ENCODE results near the gene ARSJ.
"Not testable (repeated sequence)": the region's sequence is repeated elsewhere in the genome, so short reads cannot be mapped to it uniquely, and the experiment has no call there.

ARSJ gene

DNA sequence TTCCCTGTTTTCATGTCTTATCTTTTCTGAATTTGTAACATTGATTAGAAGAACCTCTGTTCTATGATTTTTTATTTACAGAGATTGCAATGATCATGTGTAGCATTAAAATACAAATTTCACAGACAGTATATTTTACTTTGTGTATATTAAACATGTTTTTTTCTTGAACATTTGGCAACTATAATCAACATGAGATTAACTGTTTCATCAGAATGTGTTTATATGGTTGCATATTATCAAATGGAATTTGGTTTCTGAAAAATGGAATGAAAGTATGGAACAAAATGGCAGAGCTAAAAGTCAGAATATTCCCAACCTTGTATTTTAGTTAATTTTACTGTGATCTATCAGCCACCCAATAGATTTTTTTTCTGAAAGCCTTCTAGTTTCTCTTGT is 19.9 kb downstream of the ARSJ start:
- DNase-seq (ENCODE audit: extremely low read depth in 1 of 2, low read depth in 1 of 2) = no peak

DNA sequence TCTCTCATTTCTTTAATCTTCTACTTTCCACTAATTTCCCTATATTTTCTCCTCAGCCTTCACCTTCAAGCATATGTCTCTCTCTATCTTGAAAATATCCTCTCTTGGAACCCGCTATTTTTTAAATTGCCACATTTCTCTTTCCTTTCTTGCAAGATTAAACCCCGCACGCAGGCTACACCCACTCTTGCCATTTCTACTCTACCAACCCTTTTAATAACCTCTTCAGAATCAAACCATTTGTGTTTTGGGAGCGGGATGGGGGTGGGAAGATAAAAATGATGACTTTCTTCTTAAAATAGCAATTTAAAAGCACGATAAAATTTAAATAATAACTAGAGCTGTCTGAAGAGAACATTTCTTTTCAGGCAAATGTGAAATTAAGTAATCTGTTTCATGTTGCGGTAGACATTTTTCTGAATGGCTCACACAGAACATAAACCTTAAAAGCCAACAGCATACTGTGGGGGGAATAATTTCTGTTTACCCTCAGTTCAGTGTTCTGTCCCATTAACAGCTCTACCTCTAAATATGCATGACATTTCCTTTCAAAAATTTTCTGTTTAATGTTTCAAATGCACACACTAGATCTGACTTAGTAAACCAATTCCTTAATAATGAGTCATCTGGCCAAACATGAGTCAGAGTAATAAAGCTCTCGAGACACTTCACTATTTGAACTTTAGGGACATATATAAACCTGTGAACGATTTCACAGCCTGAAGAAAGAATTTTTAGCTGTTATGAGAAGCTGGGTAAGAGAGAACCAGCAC is 20.5 kb downstream of the ARSJ start:
- DNase-seq (ENCODE audit: extremely low read depth in 1 of 2, low read depth in 1 of 2) = no peak

DNA sequence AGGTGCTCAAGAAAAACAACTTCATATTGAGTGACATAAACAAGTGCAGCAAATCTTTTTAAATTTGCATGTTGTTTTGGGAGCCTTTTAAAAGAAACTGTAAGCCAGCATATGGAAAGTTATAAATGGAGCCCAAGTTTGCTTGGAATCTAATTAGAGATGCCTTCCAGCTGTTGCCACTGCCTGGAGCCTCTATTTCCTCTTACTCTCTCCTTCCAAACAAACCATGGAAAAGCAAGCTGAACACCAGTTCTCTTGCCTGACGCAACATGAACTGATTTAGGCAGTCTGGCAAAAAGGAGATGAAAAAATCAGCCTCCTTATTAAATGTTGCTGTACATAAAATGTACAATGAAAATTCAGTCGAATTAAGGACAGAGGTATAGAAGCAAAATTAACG is 21.5 kb downstream of the ARSJ start:
- no peak for DNase-seq (ENCODE audit: extremely low read depth in 1 of 2, low read depth in 1 of 2)

DNA sequence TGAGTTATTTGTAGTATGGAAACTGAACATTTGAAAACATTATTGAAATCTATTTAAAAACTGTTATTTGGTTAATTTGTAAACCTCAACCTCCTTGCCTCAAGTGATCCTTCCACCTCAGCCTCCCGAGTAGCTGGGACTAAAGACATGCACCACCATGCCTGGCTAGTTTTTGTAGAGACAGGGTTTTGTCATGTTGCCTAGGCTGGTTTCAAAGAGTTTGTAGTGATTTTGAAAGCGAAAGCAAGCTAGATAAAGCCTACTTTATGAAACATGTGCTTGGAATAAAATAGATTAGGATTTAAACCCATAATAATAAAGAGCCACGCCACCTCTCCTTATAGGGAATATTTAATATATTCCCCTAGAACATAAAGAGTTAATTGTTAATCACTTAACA is 23.5 kb downstream of the ARSJ start:
- DNase-seq (ENCODE audit: extremely low read depth in 1 of 2, low read depth in 1 of 2) = no peak

DNA sequence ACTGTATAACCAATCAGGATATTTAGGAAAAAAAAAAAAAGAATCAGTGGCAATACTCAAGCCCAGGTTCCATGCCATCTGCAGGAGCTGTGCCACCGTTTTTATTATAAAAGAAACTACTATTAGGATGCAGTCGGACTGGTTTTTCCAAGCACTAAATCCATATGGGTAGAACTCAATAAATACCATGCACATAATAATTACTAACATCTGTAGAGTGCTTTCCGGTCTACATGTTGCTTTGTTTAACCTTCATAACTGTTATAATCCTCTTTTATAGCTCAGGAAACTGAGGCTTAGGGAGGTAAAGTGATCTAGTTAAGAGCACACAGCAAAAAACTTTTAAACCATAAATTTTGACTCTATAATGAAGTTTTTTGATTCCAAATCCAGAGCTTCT is 24.0 kb downstream of the ARSJ start:
- DNase-seq (ENCODE audit: extremely low read depth in 1 of 2, low read depth in 1 of 2) = no peak

DNA sequence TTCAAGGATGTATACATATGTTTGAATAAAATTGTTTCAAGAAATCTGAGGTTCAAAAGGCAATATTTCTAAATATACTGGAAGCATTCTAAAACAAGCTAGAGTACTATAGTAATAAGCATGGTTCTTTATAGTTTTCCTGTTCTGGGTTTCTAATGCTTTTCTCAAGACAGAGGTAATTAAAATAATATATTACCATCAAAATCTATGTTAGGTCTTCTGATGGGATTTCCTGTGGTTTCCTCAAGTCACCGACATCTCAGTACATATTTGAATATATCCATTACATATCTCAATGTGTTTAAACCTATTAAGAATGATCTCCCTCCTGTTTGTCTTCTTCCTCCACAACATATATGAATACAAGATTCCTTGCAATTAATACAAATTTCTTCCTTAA is 25.6 kb downstream of the ARSJ start:
- no peak for DNase-seq (ENCODE audit: extremely low read depth in 1 of 2, low read depth in 1 of 2)

DNA sequence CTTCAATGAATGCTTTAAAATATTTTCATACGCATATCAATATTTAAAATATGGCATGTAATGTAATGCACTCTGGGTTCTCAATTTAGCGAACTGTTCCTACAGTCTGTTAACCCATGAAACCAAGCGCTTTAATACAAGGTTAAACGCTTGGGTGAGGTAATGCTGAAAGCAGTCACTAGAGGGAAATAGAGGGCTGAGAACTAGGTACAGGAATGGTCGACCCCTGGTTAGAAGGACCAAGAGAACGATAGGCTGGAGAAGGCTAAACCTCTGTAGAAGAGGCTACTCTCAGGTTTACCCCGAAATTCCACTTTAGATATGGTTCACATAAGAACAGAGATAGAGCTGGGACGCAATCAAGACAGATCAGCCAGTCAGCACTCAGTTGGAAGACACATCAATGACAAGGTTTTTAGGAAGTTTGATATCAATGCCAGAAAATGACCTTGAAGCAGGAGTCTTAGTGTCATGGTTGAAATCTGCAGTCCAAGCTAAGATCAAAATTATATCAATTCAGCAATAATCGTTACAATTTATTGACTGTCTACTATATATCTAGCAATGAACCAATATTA is 26.9 kb downstream of the ARSJ start:
- DNase-seq (ENCODE audit: extremely low read depth in 1 of 2, low read depth in 1 of 2) = no peak

DNA sequence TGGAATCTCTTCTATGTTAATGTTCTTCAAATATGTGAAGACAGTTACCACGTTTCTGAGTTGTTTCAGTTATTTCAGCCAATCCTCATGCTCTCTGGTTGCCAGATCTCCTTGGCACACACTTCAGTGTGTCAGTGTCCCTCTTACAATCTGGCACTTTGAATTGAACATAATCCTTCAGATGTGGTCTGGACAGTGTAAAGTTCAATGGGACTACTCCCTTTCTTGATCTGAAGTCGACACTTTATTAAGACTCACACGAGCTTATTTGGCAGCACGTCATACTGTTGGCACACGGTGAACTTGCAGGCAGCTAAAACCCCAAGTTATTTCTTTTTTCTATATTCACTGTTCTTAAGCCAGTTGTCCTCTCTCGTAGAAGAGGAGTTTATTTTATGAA is 28.2 kb downstream of the ARSJ start:
- DNase-seq (ENCODE audit: extremely low read depth in 1 of 2, low read depth in 1 of 2) = no peak

DNA sequence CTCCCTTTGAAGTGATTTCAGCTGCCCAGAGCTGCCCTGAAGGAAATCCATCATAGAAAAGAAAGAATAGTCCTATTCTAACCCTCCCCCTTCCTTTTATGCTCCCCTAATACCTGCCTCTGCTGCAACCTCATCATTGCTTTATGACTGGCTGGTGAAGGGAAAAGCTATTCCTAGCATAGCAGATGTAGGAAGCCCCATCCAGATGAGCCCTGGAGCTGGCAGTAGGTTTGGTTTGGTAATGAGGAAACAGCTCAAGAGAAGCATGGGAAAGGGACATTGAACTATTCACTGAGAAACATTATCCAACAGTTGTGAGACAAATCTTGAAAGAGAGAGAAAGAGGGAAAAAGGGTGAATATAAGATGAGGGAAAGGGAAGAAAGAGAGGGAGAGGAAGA is 29.2 kb downstream of the ARSJ start:
- no peak for DNase-seq (ENCODE audit: extremely low read depth in 1 of 2, low read depth in 1 of 2)

DNA sequence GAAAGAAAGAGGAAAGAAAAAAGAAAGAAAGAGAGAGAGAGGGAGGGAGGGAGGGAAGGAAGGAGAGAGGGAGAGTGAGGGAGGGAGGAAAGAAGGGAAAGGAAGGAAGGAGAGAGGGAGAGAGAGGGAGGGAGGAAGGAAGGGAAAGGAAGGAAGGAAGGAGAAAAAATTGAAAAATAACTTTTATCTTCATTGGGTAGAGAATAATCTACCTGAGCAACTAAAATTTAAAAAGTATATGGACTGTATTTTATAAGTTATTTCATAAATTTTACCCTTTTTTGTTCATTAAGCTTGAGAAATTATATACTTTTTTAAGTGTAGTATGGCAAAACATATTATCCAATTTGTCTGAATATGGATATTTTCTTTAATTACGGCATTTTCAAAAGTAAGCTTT is 32.0 kb downstream of the ARSJ start:
- DNase-seq (ENCODE audit: extremely low read depth in 1 of 2, low read depth in 1 of 2) = no peak

DNA sequence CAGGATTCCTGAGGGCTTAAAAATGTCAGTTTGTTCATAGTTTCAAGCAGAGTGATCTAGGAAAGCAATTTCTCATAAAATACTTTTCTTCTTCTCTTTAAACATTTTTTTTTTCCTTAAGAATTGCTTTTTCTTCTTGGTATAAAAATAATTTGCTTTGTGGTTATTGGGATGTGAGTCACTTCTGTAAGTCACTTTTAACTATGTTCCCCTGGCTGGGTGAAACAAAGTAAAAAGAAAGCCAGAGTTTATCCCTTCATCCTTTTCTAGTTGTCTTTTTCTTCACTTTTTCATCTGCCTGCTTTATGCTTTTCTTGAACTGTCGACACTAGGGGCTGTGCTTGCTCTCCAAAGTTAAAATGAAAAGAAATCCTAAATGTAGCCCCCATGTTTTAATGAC is 33.5 kb downstream of the ARSJ start:
- no peak for DNase-seq (ENCODE audit: extremely low read depth in 1 of 2, low read depth in 1 of 2)

DNA sequence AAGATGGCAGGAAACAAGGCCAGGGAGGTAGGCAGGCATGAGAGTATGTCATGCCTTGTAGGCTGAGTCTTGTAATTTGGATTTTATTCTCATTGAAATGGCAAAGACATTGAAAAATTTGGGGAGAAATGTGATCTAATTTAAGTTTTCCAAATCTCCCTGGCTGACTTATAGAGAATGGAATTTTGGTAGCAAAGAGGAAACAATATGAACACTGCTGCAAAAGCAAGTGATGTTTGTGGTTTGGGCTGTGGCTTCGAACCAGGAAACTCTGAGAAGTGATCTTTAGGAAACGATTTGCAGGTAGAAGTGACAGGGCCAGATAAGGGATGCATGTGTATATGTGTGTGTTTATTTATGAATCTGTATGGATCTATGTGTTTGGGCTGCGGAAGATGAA is 35.6 kb downstream of the ARSJ start:
- no peak for DNase-seq (ENCODE audit: extremely low read depth in 1 of 2, low read depth in 1 of 2)

DNA sequence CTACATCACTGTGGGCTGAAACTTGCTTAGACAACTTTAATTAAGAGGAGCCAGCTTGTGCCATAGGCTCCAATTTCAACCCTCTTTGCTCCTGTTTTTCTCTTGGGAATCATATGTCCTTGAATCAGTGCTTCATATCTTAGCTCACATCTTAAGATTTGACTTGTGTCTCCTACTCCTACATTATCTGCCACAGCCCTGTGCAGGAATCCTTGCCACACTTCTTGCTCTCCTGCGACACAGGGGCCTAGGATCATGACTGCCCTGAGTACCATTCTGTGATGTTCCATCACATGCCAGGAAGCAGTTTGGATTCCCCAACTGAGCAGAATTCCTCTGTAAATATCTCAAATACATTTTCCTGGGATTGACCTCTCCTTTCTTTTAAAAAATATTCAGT is 36.4 kb downstream of the ARSJ start:
- no peak for DNase-seq (ENCODE audit: extremely low read depth in 1 of 2, low read depth in 1 of 2)

DNA sequence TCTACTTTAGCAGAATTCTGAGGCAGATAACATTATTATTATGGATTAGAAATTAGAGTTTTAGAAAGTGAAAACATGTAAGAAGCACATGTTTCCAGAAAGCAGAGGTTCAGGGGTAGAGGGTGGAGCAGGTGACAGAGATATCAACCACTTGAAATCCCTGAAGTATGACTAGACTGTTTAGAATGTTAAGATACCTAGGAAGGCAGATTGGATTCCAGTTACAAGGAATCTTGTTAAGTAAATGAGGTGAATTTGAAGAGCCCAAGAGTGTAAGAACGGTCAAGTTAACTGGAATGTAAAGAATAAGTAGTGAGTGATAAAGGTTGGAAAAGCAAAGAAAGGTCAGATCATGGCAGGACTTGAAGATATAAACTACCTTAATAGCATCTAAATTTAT is 37.6 kb downstream of the ARSJ start:
- no peak for DNase-seq (ENCODE audit: extremely low read depth in 1 of 2, low read depth in 1 of 2)

DNA sequence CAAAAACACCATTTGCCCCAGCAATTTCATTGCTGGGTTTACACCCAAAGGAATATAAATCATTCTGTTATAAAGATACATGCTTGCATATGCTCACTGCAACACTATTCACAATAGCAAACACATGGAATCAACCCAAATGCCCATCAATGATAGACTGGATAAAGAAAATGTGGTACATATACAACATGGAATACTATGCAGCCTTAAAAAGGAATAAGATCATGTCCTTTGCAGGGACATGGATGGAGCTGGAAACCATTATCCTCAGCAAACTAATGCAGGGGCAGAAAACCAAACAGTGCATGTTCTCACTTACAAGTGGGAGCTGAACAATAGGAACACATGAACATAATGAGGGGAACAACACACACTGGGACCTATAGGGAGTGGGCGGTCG is 39.3 kb downstream of the ARSJ start:
- not testable (repeated sequence) for DNase-seq (ENCODE audit: extremely low read depth in 1 of 2, low read depth in 1 of 2)

DNA sequence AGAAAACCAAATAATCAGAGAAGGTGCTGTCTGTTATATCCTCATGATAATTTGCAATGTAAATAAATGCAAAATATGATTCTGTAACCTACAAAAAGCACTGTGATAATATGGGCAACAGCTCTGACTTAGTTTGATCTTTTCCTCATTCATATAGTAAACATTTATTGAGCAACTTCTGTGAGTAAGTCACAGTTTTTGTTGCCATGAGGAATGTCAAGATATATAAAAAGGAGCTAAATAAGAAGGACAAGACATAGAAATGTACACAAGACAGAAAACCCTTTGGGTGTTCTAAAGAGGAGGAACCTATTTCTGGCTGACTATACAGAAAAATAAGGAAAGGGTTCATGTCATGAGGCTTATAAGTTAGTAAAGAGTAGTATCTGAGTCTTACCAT is 44.3 kb downstream of the ARSJ start:
- DNase-seq (ENCODE audit: extremely low read depth in 1 of 2, low read depth in 1 of 2) = no peak

DNA sequence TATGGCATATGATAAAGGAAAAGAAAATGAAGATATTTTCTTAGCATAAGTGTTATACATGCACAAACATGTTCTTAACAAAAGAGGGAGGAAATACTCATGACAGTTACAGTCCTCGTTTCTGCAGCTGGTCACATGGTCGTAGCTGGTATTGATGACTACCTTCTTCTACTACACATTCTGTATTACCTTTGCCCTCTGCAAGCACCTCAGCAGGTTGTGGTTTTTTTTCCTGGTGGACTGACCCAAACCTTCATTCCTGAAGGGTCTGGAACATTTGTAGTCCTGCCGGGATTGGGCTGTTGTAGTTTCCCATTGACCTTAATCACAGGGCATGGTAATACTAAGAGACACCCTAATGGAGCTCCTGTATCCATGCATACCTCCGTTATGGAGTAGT is 54.7 kb downstream of the ARSJ start:
- not testable (repeated sequence) for DNase-seq (ENCODE audit: extremely low read depth in 1 of 2, low read depth in 1 of 2)

DNA sequence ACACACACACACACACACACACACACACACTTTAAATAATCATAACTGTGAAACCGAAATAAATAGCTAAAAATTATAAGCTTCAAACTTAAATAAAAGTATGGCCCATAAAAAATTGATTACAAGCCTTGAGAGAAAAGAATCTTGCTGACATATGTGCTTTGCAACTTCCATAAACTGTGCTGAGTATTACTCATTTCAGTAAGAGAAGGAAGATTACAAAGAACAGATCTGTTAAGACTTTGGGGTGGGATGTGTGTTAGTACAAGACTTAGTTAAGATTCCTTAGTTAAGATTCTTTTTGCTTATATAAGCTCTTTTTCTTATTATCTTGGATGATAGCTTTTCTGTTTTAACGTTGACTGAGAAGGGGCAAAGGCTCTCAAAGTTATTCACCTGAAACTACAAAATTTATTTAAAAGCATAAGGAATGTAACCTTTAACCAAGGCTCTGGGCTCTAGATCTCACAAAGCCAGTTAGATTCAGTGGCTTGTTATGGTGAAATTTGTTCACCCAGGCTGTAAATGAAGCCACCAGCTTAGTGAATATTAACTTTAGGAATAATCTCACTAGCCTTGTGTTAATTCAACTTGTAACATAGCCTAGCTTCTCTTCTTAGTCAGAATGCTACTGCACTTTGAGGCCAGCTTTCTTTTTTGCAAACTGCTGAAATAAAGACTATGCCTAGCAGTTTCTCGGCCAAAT is 58.2 kb downstream of the ARSJ start:
- DNase-seq (ENCODE audit: extremely low read depth in 1 of 2, low read depth in 1 of 2) = no peak

DNA sequence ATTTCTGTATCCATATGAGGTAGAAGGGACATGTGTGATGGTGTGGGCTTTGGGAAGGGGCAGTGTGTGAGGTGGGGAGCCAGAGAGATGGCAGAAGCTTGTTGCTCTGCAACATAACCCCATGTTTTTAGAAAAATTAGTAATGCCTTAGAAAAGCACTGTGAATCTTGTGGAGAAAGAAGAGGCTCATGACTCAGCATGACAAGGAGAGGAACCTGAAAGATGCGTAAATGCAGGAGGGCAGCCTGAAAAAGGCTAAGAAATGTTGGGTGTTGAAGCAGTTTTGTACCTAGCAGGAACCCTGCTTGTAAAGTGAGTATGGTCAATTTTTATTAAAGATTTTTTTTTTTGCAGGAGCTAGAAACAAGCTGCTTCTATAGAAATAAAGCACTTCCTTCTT is 59.8 kb downstream of the ARSJ start:
- DNase-seq (ENCODE audit: extremely low read depth in 1 of 2, low read depth in 1 of 2) = no peak

DNA sequence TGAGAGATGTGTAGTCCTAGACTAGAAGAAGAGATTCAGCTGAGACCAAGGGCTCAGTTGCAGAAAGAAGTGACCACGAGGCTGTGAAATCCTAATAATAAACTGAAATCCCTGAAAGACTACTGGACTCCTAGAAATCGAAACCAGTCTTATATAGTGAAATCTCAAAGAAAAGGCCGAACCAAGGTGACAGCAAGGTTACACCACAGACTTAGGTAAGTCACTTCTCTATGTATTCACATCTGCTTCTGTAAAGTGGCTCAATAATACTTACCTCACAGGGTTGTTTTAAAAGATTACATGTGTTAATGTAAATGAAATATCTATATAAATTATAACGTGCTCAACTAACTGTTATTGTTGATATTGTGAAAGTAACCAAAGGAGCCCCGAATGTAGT is 60.3 kb downstream of the ARSJ start:
- DNase-seq (ENCODE audit: extremely low read depth in 1 of 2, low read depth in 1 of 2) = no peak

DNA sequence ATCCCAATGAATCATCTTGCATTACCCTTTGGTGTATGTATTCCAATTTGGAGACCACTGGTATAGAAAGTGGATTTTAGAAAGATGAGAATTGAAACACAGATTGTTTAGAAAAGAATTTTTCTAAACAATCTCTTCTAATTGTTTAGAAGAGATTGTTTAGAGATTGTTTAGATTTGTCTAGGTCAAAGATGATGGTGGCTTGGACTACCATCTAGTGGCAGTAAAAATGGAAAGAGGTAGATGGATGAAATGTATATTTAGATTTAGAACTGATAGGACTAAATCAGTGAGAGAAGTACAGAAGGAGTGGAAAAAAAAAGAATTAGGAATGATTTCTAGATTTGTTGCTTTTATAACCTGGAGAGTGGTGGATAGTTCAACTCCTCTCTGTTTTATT is 70.6 kb downstream of the ARSJ start:
- DNase-seq (ENCODE audit: extremely low read depth in 1 of 2, low read depth in 1 of 2) = no peak

DNA sequence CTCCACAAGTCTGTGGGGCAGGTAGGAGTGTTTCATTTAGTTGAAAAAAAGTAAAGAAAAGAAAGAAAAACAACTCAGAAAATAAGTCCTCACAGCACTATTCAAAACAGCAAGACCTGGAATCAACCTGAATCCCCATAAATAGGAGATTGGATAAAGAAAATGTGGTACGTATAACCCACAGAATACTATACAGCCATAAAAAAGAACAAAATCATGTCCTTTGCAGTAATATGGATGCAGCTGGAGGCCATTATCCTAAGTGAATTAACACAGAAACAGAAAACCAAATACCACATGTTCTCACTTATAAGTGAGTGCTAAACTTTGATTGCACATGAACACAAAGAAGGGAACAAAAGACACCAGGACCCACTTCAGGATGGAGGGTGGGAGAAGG is 71.9 kb downstream of the ARSJ start:
- DNase-seq (ENCODE audit: extremely low read depth in 1 of 2, low read depth in 1 of 2) = no peak

Measured in stimulated activated CD8-positive, alpha-beta memory T cell treated with anti-CD3 and anti-CD28 coated beads, Interleukin-7, amount 100 ng/mL, for 48 hours (primary cell).